ENCODE data around the gene NOTCH3.

Gene NOTCH3

GRCh38 chr19:15144046-15144646 lies 56.6 kb downstream of the NOTCH3 start:
- no peaks in the 10 kb centered on the region for H3K36me3 ChIP-seq (ENCODE audit: control insufficient read depth, insufficient read depth, low read length)
- no peak overlapping the region for H3K4me3 ChIP-seq (replicated peaks; ENCODE audit: low read depth, low read length)
- DNase-seq (ENCODE audit: extremely low read depth, insufficient read length) = no peak
- no peaks in the 10 kb centered on the region; the same call in 1 of the 2 replicates for H3K27me3 ChIP-seq (replicated peaks; ENCODE audit: control insufficient read depth, insufficient read depth, low read length)
- no peak for TF ChIP-seq CTCF (IDR thresholded peaks at IDR 0.05; ENCODE audit: insufficient read depth, low read length, poor library complexity, severe bottlenecking)

GRCh38 chr19:15142313-15142712 lies 58.5 kb downstream of the NOTCH3 start:
- Histone ChIP-seq H3K27me3 (replicated peaks; ENCODE audit: control insufficient read depth, insufficient read depth, low read length) (no peaks in the 10 kb centered on the region; the same call in 1 of the 2 replicates), H3K36me3 (ENCODE audit: control insufficient read depth, insufficient read depth, low read length) (no peaks in the 10 kb centered on the region), H3K4me3 (replicated peaks; ENCODE audit: low read depth, low read length) (no peak overlapping the region)
- no peak for DNase-seq (ENCODE audit: extremely low read depth, insufficient read length)
- no peak for TF ChIP-seq CTCF (IDR thresholded peaks at IDR 0.05; ENCODE audit: insufficient read depth, low read length, poor library complexity, severe bottlenecking)

- no peak for TF ChIP-seq CTCF (IDR thresholded peaks at IDR 0.05; ENCODE audit: insufficient read depth, low read length, poor library complexity, severe bottlenecking)
- H3K36me3 ChIP-seq (ENCODE audit: control insufficient read depth, insufficient read depth, low read length) = no peaks in the 10 kb centered on the region
- H3K27me3 ChIP-seq (replicated peaks; ENCODE audit: control insufficient read depth, insufficient read depth, low read length) = no peaks in the 10 kb centered on the region
- DNase-seq (ENCODE audit: extremely low read depth, insufficient read length) = no peak
- no peak overlapping the region for H3K4me3 ChIP-seq (replicated peaks; ENCODE audit: low read depth, low read length)
These were observed 59.7 kb downstream of the NOTCH3 start for GRCh38 chr19:15141143-15141542.

GRCh38 chr19:15138427-15138826 lies 62.4 kb downstream of the NOTCH3 start:
- no peaks in the 10 kb centered on the region for H3K27me3 ChIP-seq (replicated peaks; ENCODE audit: control insufficient read depth, insufficient read depth, low read length)
- DNase-seq (ENCODE audit: extremely low read depth, insufficient read length) = no peak
- TF ChIP-seq CTCF (IDR thresholded peaks at IDR 0.05; ENCODE audit: insufficient read depth, low read length, poor library complexity, severe bottlenecking) = no peak
- no peaks in the 10 kb centered on the region for H3K36me3 ChIP-seq (ENCODE audit: control insufficient read depth, insufficient read depth, low read length)
- H3K4me3 ChIP-seq (replicated peaks; ENCODE audit: low read depth, low read length) = no peak overlapping the region

- no peak for DNase-seq (ENCODE audit: extremely low read depth, insufficient read length)
- Histone ChIP-seq H3K4me3 (replicated peaks; ENCODE audit: low read depth, low read length) (no peak overlapping the region), H3K27me3 (replicated peaks; ENCODE audit: control insufficient read depth, insufficient read depth, low read length) (no peaks in the 10 kb centered on the region), H3K36me3 (ENCODE audit: control insufficient read depth, insufficient read depth, low read length) (no peaks in the 10 kb centered on the region)
- TF ChIP-seq CTCF (IDR thresholded peaks at IDR 0.05; ENCODE audit: insufficient read depth, low read length, poor library complexity, severe bottlenecking) = no peak
These were observed 63.0 kb downstream of the NOTCH3 start for GRCh38 chr19:15137777-15138176.

All from GM06990 (cell line).